Upper lobe of left lung (tissue), 4 donors: ENCODE measurements around the gene TRIM27.
"Not testable (repeated sequence)": the region's sequence is repeated elsewhere in the genome, so short reads cannot be mapped to it uniquely, and the experiment has no call there.

Experiments used
- EP300 ChIP-seq, 4 donors: sonication (generic); formaldehyde crosslinking; IDR thresholded peaks; one replicate each; pipeline ENCODE4 v1.5.1; 2017; ENCODE audit warnings: antibody characterized with exemption in 4 of 4, control low read depth in 2 of 4
- POLR2A ChIP-seq, 4 donors: fragments of 450-650 bp; IDR thresholded peaks; one replicate each; pipeline ENCODE4 v1.5.1; 2016 to 2017; ENCODE audit warnings: antibody characterized with exemption in 4 of 4, mild to moderate bottlenecking in 2 of 4
- POLR2AphosphoS5 ChIP-seq, 2 donors: sonication (generic); formaldehyde crosslinking; IDR thresholded peaks; one replicate each; pipeline ENCODE4 v1.5.1; 2017; ENCODE audit warnings: antibody characterized with exemption in 2 of 2
- TF ChIP-seq, protein P1 (sequence below), 6 experiments: fragments of 450-650 bp in 4 of 6; fragments of 200-600 bp in 2 of 6; sonication (generic) in 2 of 6; IDR thresholded peaks; one replicate each; pipeline ENCODE4 v1.5.1; 2016 to 2019; ENCODE audit warnings: antibody characterized with exemption in 6 of 6

DNA sequence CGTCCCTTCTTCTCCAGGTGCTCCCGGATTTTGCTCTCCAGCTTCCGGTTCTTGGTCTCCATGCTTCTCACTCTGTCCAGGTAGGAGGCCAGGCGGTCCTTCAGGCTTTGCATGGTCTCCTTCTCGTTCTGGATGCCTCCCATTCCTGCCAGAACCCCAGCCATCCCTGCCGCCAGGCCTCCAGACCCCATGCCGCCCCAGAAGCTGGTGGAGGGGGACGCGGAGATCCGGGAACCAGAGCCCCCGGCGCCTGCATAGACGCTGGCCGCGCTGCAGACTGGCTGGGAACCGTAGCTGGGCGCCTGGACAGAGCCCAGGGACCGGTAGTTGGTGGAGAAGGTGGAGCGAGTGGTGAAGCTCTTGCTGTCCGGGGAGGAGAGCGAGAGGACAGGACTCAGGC lies 46.3 kb upstream of the TRIM27 start:
- TF ChIP-seq EP300, POLR2A, POLR2AphosphoS5 (IDR thresholded peaks at IDR 0.05): not testable (repeated sequence)
- TF ChIP-seq, protein P1, sequence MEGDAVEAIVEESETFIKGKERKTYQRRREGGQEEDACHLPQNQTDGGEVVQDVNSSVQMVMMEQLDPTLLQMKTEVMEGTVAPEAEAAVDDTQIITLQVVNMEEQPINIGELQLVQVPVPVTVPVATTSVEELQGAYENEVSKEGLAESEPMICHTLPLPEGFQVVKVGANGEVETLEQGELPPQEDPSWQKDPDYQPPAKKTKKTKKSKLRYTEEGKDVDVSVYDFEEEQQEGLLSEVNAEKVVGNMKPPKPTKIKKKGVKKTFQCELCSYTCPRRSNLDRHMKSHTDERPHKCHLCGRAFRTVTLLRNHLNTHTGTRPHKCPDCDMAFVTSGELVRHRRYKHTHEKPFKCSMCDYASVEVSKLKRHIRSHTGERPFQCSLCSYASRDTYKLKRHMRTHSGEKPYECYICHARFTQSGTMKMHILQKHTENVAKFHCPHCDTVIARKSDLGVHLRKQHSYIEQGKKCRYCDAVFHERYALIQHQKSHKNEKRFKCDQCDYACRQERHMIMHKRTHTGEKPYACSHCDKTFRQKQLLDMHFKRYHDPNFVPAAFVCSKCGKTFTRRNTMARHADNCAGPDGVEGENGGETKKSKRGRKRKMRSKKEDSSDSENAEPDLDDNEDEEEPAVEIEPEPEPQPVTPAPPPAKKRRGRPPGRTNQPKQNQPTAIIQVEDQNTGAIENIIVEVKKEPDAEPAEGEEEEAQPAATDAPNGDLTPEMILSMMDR (IDR thresholded peaks at IDR 0.05) = not testable (repeated sequence)
